Uterus (tissue), 2 donors: ENCODE measurements around the gene ANP32A.

Source experiments
- CTCF ChIP-seq, 4 experiments: fragments of 200-600 bp in 2 of 4; fragments of 450-650 bp in 2 of 4; sonication (generic) in 2 of 4; IDR thresholded peaks; one replicate each; pipeline ENCODE4 v1.5.1; 2016 to 2019; ENCODE audit warnings: antibody characterized with exemption in 4 of 4, mild to moderate bottlenecking in 2 of 4, moderate library complexity in 1 of 4
- POLR2A ChIP-seq, 2 donors: fragments of 450-650 bp; IDR thresholded peaks; one replicate each; pipeline ENCODE4 v1.6.1; 2016; ENCODE audit warnings: antibody characterized with exemption in 2 of 2, mild to moderate bottlenecking in 1 of 2, moderate library complexity in 1 of 2

GRCh38 chr15:68773036-68773435, 47.7 kb downstream of the ANP32A start:
- TF ChIP-seq CTCF (IDR thresholded peaks at IDR 0.05) (no peak), POLR2A (IDR thresholded peaks at IDR 0.05) (no peak)
